Suppressor macrophage (primary cell): ENCODE data around the gene GLRA2.
"Not testable (repeated sequence)": the region's sequence is repeated elsewhere in the genome, so short reads cannot be mapped to it uniquely, and the experiment has no call there.

Experiments
- DNase-seq, 4 experiments: peaks; one replicate each; pipeline ENCODE4 v3.0.0-alpha.2; 2020 to 2022

GLRA2 gene

GRCh38 chrX:14591976-14592375 lies 62.6 kb downstream of the GLRA2 start:
- DNase-seq = no peak

- DNase-seq = no peak
These were observed 65.2 kb downstream of the GLRA2 start for GRCh38 chrX:14594521-14594920.

GRCh38 chrX:14598330-14598729 lies 69.0 kb downstream of the GLRA2 start:
- DNase-seq = no peak

GRCh38 chrX:14607446-14607985 lies 78.2 kb downstream of the GLRA2 start:
- DNase-seq = no peak

GRCh38 chrX:14612450-14612849 lies 83.1 kb downstream of the GLRA2 start:
- DNase-seq = not testable (repeated sequence)

GRCh38 chrX:14616301-14616700 lies 87.0 kb downstream of the GLRA2 start:
- no peak for DNase-seq

GRCh38 chrX:14616836-14617235 lies 87.5 kb downstream of the GLRA2 start:
- DNase-seq = no peak

GRCh38 chrX:14618177-14618965 lies 89.0 kb downstream of the GLRA2 start:
- DNase-seq = no peak

DNA sequence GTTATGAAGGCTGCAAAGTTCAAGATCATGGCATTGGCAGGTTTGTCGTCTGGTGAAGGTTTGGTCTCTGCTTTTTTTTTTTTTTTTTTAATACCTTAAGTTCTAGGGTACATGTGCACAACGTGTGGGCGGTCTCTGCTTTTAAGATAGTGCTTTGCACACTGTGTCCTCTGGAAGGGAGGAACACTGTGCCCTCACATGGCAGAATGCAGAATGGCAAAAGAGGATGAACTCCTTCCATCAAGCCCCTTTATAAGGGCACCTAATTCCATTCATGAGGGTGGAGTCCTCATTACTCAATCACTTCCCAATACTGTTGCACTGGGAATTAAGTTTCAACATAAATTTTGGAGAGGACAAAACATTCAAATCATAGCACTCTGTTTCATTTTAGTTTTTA lies 101.4 kb downstream of the GLRA2 start:
- no peak for DNase-seq

GRCh38 chrX:14641681-14642655 lies 112.6 kb downstream of the GLRA2 start:
- DNase-seq = no peak

GRCh38 chrX:14660970-14661369 lies 131.6 kb downstream of the GLRA2 start:
- DNase-seq = no peak

GRCh38 chrX:14670819-14671218 lies 141.5 kb downstream of the GLRA2 start:
- no peak for DNase-seq

DNA sequence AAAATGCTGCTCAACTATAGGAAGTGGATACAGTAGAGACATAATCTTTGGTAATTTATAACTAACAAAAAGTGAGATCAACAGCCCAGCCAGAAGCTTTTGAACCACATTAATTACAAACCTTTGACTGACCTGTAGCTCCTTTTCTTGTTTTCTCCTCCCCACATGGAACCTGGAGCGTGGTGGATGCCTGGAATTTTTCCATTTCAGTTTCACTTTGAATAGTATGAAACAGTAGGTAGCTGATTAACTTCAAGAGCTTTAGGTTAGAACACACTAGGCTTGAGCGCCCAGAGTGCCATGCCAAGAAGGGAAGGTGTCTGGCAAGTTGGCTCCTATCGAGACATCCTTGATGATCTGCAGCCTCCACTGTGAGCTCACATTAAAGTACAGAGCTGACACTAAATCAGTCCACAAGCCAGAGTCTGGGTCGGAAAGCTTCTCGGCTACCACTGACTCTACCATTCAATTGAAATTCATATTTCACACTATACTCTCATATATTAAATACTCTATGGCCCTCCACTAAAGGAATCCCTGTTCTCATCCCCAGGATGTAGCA lies 143.4 kb downstream of the GLRA2 start:
- DNase-seq = no peak

DNA sequence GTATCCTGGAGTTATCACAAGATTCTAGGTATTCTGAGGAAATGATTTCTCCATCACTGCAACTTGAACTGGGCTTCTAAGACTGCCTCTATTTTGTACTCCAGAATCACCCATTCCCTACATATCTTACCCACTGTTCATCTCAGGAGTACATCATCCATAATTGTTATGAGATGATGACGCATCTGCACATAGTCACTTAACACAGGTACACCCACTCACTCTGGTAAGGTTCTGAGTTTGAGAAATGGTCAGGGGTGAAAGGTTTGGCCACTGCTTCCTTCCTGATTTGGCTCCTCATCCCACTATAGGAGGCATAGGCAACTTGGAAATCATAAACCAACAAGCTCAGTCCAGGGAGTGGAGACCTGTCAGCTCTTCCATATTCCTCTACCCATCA lies 143.9 kb downstream of the GLRA2 start:
- no peak for DNase-seq

GRCh38 chrX:14673764-14674163 lies 144.4 kb downstream of the GLRA2 start:
- peak in 1 of 4 experiments; percentile 0 for DNase-seq

DNA sequence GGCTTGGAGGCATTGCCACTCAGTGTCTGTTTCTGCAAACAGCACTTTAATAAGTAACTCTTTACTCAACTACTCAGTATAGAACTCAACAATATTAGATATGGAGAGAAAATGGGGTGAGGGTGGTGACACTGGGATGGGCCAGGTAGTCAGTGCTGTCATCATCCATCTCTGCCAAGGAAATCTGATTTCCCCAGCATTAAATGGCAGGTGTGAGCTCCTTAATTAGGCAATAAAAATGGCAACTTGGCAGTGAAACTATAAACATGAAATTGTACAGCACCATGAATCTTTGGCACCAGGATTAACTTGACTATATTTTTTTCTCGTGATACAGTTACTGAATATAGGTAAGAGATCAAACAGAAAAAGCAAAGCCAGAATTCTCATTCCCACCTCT lies 146.2 kb downstream of the GLRA2 start:
- no peak for DNase-seq

DNA sequence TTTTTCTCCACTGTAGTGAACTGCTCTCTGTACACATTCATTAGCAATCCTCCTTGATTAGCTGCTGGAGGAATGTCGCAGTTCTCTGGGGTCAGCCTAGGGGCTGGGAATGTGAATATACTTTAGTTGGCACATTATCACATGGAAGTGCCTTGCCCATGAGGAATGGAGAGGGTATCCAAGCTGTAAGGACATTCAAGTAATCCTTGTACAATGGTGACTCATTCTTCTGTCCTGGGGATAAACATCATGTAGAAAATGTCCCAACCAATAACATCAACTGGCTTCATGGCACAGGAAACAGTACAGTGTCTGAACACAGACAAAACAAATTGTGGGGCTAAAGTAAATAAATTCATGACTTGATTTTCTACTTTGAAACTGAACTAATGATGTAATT lies 147.1 kb downstream of the GLRA2 start:
- DNase-seq = no peak

DNA sequence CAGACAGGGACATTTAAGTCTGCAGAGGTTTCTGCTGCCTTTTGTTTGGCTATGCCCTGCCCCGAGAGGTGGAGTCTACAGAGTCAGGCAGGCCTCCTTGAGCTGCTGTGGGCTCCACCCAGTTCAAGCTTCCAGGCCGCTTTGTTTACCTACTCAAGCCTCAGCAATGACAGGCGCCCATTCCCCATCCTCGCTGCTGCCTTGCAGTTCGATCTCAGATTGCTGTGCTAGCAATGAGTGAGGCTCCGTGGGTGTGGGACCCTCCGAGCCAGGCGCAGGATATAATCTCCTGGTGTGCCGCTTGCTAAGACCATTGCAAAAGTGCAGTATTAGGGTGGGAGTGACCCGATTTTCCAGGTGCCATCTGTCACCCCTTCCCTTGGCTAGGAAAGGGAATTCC lies 159.0 kb downstream of the GLRA2 start:
- DNase-seq = not testable (repeated sequence)

DNA sequence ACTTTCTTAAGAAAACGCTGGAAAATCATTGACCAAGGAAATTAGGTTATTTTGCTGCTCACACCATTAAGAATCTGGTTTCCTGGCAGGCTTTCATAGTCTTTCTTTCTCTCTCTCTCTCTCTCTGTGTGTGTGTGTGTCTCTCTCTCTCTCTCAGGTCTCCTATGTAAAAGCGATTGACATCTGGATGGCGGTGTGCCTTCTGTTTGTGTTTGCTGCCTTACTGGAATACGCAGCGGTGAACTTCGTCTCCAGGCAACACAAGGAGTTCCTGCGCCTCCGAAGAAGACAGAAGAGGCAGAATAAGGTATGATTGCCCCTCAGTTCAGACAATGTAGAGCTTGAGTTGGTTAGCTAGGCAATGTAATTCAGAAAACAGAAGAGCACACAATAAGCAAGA lies 161.2 kb downstream of the GLRA2 start:
- DNase-seq = no peak

DNA sequence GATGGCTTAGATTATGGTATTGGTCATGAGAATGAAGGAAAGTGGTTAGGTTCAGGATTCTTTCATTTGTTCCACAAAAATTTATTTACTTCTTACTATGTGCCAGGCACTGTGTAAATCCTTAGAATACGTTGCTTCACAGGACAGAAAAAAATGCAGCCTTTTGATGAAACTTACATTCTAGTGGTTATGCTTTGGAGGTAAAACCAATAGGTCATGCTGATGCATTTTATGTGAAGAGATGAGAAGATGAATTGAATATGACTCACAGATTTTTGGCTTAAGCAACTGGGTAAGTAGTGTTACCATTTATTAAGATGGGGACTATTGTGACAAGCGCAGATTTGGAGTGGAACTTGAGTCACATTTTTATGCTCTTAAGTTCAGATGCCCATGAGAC lies 165.3 kb downstream of the GLRA2 start:
- no peak for DNase-seq

DNA sequence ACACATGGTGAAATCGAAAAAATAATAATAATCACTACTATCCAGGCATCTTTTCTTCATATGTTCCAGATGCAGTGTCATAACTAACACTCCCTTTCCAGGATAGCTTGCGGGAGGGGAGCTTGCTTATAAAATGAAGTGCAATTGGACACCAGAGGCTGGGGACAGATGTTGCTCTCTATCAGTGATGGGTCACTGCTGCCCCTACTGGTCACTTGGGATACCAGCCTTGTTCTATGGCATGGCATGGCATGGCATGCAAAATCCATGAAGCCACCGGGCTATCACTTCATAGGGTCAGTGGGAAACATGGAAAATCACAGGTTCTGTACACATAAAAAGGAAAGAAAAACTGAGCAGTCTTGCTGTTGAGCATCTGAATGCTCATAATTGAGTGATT lies 168.1 kb downstream of the GLRA2 start:
- DNase-seq = peak; percentile 16 to 43 (median 30)

GRCh38 chrX:14698790-14699189 lies 169.5 kb downstream of the GLRA2 start:
- no peak for DNase-seq

DNA sequence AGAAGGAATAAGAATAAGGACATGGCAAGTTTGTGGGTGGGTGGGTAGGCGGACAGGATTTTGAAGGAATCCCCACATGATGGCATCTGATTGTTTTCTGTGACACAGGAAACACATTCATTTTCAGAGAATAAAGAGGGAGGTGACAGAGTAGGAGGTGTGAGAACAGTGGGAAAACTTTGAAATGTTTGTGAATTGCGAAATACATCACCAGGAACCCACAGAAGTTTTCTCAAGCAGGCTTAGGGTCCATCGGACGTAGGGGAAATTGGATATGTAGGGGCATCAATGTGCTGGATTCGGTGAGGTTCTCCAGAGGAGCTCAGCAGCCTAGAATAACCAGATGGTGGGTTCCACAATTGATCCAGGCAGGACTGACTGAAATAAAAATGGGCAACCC lies 171.6 kb downstream of the GLRA2 start:
- no peak for DNase-seq
